ENCODE measurements around the gene CGNL1. TPM values are rescaled to one million over a fixed set of nuclear protein-coding genes. Genes with fewer than 3 reads are reported as not detected.

CGNL1 gene
- polyA plus RNA-seq, 1 of the 3 experiments (the other 2 are of a cell fraction), result 0.23 TPM

DNA sequence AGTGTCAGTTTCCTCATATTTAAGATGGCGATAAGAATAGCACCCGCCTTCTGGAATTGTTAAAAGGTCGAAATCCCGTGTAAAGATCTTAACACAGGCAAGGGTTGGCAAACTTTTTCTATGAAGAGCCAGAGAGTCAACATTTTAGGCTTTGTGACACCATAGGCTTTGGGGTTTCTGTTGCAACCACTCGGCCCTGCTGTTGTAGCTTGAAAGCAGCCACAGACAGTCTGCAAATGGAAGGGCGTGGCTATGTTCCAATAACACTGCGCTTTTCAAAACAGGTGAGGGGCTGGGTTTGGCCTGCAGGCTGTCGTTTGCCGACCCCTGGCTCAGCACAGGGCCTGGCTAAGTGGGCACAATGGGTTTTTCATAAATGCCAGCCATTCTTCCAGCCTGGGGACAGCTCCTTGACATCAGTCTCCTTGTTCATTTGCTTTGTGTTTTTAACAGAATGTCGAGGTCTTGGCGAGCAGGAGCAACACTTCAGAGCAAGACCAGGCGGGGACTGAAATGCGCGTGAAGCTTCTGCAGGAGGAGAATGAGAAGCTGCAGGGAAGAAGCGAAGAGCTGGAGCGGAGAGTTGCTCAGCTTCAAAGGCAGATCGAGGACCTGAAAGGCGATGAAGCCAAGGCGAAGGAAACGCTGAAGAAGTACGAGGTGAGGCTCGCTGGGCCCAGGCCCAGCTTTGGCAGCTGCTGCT, 140.2 kb downstream of the CGNL1 start:
- Histone ChIP-seq H3K27ac (ENCODE audit: low read depth in 2 of 2, low read length in 1 of 2) (no peak overlapping the region), H3K36me3 (replicated peaks in 1 of 2; ENCODE audit: control insufficient read depth in 1 of 2, insufficient read depth in 2 of 2, low read length in 1 of 2) (no peaks in the 10 kb centered on the region), H3K9ac (no peak overlapping the region), H3K4me2 (no peak overlapping the region), H4K20me1 (ENCODE audit: insufficient read depth) (no peaks in the 10 kb centered on the region), H3K4me3 (ENCODE audit: low read depth in 2 of 2, low read length in 1 of 2) (no peak overlapping the region), H3K79me2 (ENCODE audit: insufficient read depth) (no peaks in the 10 kb centered on the region), H3K27me3 (ENCODE audit: insufficient read depth) (no peaks in the 10 kb centered on the region), H3F3A (replicated peaks; ENCODE audit: insufficient read depth) (no peaks in the 10 kb centered on the region), H3K4me1 (ENCODE audit: control insufficient read depth in 1 of 2, insufficient read depth in 2 of 2, low read depth in 1 of 2, low read length in 1 of 2) (peaks cover 0 to 4% of the 10 kb centered on the region in 2 experiments; a peak in 1 of 4 replicates), H3K9me2 (no peaks in the 10 kb centered on the region), H3K9me3 (no peaks in the 10 kb centered on the region), H2AFZ (ENCODE audit: low read depth) (no peak overlapping the region)
- TF ChIP-seq EZH2phosphoT487 (IDR thresholded peaks at IDR 0.05; ENCODE audit: borderline replicate concordance, low read depth) (no peak), RCOR1 (IDR thresholded peaks at IDR 0.05; ENCODE audit: low read length) (no peak), SMC3 (IDR thresholded peaks at IDR 0.05; ENCODE audit: low read depth, low read length) (no peak), ELF1 (IDR thresholded peaks at IDR 0.05) (no peak), SIN3A (IDR thresholded peaks at IDR 0.05; ENCODE audit: borderline replicate concordance, low read depth, low read length) (no peak), FOSL2 (IDR thresholded peaks at IDR 0.05; ENCODE audit: borderline replicate concordance, low read depth) (no peak), RFX5 (IDR thresholded peaks at IDR 0.05; ENCODE audit: low read length) (no peak), GATA2 (CRISPR knock-in tag; IDR thresholded peaks at IDR 0.05) (no peak), FOXJ3 (CRISPR knock-in tag; IDR thresholded peaks at IDR 0.05) (no peak), TCF12 (IDR thresholded peaks at IDR 0.05) (no peak), TAF1 (IDR thresholded peaks at IDR 0.05; ENCODE audit: borderline replicate concordance, low read depth, low read length) (no peak), EP300 (IDR thresholded peaks at IDR 0.05; ENCODE audit: borderline replicate concordance in 1 of 2, low read depth in 1 of 2, low read length in 1 of 2) (no peak)
- TF ChIP-seq, protein P1, sequence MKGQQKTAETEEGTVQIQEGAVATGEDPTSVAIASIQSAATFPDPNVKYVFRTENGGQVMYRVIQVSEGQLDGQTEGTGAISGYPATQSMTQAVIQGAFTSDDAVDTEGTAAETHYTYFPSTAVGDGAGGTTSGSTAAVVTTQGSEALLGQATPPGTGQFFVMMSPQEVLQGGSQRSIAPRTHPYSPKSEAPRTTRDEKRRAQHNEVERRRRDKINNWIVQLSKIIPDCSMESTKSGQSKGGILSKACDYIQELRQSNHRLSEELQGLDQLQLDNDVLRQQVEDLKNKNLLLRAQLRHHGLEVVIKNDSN (IDR thresholded peaks at IDR 0.05; ENCODE audit: borderline replicate concordance, low read depth), result no peak
- TF ChIP-seq, protein P2, sequence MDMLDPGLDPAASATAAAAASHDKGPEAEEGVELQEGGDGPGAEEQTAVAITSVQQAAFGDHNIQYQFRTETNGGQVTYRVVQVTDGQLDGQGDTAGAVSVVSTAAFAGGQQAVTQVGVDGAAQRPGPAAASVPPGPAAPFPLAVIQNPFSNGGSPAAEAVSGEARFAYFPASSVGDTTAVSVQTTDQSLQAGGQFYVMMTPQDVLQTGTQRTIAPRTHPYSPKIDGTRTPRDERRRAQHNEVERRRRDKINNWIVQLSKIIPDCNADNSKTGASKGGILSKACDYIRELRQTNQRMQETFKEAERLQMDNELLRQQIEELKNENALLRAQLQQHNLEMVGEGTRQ (IDR thresholded peaks at IDR 0.05; ENCODE audit: borderline replicate concordance, low read depth, low read length), result no peak
- TF ChIP-seq, protein P3, sequence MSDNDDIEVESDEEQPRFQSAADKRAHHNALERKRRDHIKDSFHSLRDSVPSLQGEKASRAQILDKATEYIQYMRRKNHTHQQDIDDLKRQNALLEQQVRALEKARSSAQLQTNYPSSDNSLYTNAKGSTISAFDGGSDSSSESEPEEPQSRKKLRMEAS (IDR thresholded peaks at IDR 0.05; ENCODE audit: low read depth), result no peak
- TF ChIP-seq, protein P4, sequence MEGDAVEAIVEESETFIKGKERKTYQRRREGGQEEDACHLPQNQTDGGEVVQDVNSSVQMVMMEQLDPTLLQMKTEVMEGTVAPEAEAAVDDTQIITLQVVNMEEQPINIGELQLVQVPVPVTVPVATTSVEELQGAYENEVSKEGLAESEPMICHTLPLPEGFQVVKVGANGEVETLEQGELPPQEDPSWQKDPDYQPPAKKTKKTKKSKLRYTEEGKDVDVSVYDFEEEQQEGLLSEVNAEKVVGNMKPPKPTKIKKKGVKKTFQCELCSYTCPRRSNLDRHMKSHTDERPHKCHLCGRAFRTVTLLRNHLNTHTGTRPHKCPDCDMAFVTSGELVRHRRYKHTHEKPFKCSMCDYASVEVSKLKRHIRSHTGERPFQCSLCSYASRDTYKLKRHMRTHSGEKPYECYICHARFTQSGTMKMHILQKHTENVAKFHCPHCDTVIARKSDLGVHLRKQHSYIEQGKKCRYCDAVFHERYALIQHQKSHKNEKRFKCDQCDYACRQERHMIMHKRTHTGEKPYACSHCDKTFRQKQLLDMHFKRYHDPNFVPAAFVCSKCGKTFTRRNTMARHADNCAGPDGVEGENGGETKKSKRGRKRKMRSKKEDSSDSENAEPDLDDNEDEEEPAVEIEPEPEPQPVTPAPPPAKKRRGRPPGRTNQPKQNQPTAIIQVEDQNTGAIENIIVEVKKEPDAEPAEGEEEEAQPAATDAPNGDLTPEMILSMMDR (IDR thresholded peaks at IDR 0.05), result no peak
- TF ChIP-seq, protein P5, sequence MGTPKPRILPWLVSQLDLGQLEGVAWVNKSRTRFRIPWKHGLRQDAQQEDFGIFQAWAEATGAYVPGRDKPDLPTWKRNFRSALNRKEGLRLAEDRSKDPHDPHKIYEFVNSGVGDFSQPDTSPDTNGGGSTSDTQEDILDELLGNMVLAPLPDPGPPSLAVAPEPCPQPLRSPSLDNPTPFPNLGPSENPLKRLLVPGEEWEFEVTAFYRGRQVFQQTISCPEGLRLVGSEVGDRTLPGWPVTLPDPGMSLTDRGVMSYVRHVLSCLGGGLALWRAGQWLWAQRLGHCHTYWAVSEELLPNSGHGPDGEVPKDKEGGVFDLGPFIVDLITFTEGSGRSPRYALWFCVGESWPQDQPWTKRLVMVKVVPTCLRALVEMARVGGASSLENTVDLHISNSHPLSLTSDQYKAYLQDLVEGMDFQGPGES (IDR thresholded peaks at IDR 0.05; ENCODE audit: low read depth, low read length), result no peak
- 82% methylated on average over 21 of the region's 22 CpGs for WGBS (ENCODE audit: low lambda C conversion rate)
- DNase-seq, result no peak
- CTCF ChIA-PET, result interaction anchor here (3.0 to 3.7 kb wide), 2 partner anchors 11 to 176 kb away, joined by 12 to 17 read pairs; no protein-coding TSS in a partner anchor
- POLR2A ChIA-PET, result no interaction called here
